Measurements from ENCODE around the gene MAGI3. TPM values are rescaled to one million over a fixed set of nuclear protein-coding genes. Genes with fewer than 3 reads are reported as not detected.
"Not testable (repeated sequence)": the region's sequence is repeated elsewhere in the genome, so short reads cannot be mapped to it uniquely, and the experiment has no call there.

Gene MAGI3
- total RNA-seq, 1 experiment from 2014 or later: 12.7 TPM

GRCh38 chr1:113396585-113396984 is 6.3 kb downstream of the MAGI3 start:
- peak; percentile 93 for DNase-seq (ENCODE audit: low read depth)

GRCh38 chr1:113399062-113399583 is 8.8 kb downstream of the MAGI3 start:
- DNase-seq (ENCODE audit: low read depth): no peak

GRCh38 chr1:113401067-113401466 is 10.8 kb downstream of the MAGI3 start:
- no peak for DNase-seq (ENCODE audit: low read depth)

GRCh38 chr1:113401728-113402127 is 11.4 kb downstream of the MAGI3 start:
- DNase-seq (ENCODE audit: low read depth): no peak

GRCh38 chr1:113403065-113403464 is 12.8 kb downstream of the MAGI3 start:
- no peak for DNase-seq (ENCODE audit: low read depth)

GRCh38 chr1:113405573-113405972 is 15.3 kb downstream of the MAGI3 start:
- DNase-seq (ENCODE audit: low read depth): no peak

- not testable (repeated sequence) for DNase-seq (ENCODE audit: low read depth)
These were observed 15.8 kb downstream of the MAGI3 start for GRCh38 chr1:113406149-113406548.

- DNase-seq (ENCODE audit: low read depth): no peak
These were observed 19.0 kb downstream of the MAGI3 start for GRCh38 chr1:113409363-113409762.

GRCh38 chr1:113412020-113412419 is 21.7 kb downstream of the MAGI3 start:
- not testable (repeated sequence) for DNase-seq (ENCODE audit: low read depth)

- peak; percentile 18 for DNase-seq (ENCODE audit: low read depth)
These were observed 25.2 kb downstream of the MAGI3 start for GRCh38 chr1:113415310-113416070.

GRCh38 chr1:113416071-113416470 is 25.8 kb downstream of the MAGI3 start:
- not testable (repeated sequence) for DNase-seq (ENCODE audit: low read depth)

- DNase-seq (ENCODE audit: low read depth): no peak
These were observed 26.2 kb downstream of the MAGI3 start for GRCh38 chr1:113416496-113416895.

GRCh38 chr1:113422315-113423068 is 32.2 kb downstream of the MAGI3 start:
- DNase-seq (ENCODE audit: low read depth): no peak

GRCh38 chr1:113423826-113424225 is 33.5 kb downstream of the MAGI3 start:
- DNase-seq (ENCODE audit: low read depth): no peak

- peak; percentile 13 for DNase-seq (ENCODE audit: low read depth)
These were observed 39.3 kb downstream of the MAGI3 start for GRCh38 chr1:113429461-113430153.

GRCh38 chr1:113433184-113433583 is 42.9 kb downstream of the MAGI3 start:
- peak; percentile 22 for DNase-seq (ENCODE audit: low read depth)

- no peak for DNase-seq (ENCODE audit: low read depth)
These were observed 44.0 kb downstream of the MAGI3 start for GRCh38 chr1:113434081-113434873.

GRCh38 chr1:113434874-113435175 is 44.5 kb downstream of the MAGI3 start:
- no peak for DNase-seq (ENCODE audit: low read depth)

- DNase-seq (ENCODE audit: low read depth): no peak
These were observed 47.4 kb downstream of the MAGI3 start for GRCh38 chr1:113437554-113438341.

- no peak for DNase-seq (ENCODE audit: low read depth)
These were observed 48.4 kb downstream of the MAGI3 start for GRCh38 chr1:113438505-113439276.

Measured in M059J (cell line).